HG03442 (cell line): ENCODE data around the gene ACTRT2.

Experiments used
- ATAC-seq: cut with Tn5 transposase; IDR thresholded peaks from one replicate; pipeline ENCODE4 v1.9.1; 2021; ENCODE audit warnings: mild to moderate bottlenecking, moderate library complexity; ENCODE audit not compliant: unreplicated experiment

ACTRT2 gene

DNA sequence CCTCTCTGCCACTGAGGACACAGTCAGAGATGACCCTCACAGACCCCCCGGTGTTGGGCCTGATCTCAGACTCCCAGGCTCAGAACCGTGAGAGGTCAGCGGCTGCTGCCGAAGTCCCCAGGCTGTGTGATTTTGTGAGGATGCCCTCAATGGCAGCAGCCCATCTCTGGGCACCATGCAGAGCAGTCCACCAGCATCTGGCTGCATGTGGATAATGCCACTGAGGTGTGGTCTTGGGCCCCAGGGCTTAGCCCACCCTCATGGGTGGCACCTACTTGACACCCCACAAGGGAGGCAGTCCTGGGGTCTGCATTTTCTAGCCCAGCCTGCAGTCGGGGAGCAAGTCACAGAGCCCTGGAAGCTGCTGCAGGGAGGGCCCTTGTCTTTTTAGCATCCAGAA lies 5.5 kb upstream of the ACTRT2 start:
- no peak for ATAC-seq

DNA sequence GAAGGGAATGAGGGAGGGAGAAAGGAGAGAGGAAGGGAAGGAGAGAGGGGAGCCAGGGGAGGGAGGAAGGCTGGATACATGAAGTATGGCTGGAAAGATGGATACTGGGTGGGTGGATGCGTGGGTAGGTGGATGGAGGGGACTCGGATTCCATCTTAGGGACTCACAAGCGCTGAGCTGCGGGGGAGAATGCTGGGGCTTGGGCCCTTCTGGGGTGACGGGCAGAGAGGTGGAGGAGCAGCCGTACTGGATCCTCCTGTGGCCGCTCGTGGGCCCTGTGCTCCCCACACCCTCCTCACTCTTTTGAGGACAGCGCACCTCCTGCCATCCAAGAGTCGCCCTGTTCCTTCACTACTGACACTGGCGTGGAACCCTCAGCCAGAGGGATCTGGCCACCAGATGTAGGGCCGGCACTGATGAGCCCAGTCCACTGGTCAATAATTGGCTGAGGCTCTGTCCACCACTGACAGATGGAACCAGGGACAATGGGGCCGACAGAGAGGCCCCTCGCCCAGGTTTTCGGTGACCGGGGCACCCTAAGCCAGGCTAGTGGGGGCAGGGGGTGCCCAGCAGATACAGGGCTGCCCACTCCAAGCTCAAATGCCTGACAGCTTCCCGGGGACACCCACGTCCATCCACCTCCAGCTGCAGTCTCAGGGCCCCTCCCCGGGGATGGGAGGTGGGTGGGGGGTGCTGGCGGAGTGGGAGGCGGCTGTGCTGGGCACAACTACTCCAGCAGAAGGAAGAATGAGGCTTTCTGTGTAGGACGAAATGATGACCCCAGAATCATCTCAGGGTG lies 4.4 kb upstream of the ACTRT2 start:
- ATAC-seq = no peak

DNA sequence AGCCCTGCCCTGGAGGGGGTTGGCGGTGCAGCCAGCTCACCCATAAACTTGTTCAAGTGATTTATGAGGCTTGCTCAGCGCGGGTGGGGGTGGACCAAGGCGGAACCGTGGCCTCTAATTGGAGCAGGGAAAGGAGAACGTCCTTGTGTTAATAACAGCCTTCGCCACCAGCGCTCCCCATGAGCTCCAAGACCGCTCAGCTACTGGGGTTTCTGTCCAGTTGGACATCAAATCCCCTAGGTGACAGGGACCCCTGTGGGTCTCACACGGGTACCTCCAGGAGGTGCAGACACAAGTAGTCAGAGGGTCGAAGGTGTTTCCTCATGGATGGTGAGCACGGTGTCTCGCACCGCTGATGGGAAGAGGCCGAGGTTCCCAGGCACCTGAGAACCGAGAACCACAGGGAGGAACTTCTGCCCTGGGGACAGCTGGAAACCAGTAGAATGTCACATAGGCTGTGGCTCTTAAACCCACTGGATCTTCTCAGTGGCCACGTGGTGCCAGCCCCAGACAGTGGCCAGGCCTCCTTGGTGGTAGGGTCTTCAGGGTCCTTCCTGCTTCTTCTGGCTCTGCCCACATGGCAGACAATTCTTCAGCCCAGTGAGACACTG lies 3.7 kb upstream of the ACTRT2 start:
- no peak for ATAC-seq

DNA sequence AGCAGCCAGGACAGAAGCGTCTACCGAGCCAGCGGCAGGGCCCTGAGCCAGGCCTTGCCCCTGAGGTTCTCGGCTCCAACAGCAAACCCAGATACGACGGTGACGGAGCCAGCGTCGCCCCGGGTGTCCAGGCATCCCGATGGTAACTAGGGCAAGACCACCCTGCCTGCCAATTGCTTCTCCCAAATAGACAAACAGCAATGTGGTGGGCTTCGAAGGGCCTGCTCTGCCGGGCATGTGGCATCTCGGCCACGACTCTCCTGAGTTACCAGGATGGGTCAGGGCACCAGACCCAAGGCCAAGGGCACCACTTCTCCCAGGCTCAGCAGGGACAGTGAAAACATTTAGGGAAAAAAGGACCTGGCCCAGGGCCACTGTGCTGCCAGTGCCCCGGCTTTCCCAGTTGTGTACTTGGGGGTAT lies 3.2 kb upstream of the ACTRT2 start:
- no peak for ATAC-seq

DNA sequence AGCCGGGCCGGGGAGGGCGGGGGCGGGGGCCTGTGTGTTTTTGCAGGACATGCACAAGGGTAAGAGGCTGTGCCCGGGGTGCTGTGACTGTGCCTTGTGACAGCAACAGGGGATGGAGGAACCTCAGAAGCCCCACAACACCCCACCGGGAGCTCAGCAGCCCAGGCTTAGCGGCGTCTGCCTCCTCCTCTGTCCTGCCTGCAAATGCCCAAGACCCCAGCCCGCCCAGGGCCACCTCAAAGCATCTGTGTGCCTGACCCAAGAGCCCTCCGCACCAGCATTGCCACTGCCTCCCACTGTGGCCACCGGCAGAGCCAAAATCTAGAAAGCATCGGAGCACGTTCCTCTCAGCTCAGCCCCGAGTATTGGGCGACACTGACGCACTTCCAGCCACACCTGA lies 2.7 kb upstream of the ACTRT2 start:
- no peak for ATAC-seq

DNA sequence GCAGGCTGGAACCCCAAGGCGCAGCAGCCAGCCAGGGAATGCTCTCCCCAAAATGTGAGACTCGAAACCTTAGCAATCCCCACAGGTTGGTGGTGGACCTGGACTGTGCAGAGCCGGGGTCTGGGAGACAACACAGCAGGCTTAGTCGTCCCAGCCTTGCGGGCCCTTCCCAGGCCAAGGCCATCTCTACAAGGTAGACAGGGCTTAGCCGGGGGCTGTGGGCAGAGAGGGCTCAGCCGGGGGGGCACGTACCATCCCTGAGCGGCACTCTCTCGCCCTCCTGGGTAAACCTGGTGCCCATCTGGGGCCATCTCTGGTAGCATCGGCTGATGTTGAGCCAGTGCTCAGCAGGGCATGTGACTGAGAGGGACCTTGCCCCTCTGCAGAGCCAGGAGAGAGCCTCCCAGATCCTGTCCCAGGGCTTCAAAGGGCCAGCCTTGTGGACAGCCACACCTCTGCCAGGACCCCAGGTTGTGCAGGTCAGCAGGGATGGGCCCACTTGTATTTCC lies 2.2 kb upstream of the ACTRT2 start:
- no peak for ATAC-seq

DNA sequence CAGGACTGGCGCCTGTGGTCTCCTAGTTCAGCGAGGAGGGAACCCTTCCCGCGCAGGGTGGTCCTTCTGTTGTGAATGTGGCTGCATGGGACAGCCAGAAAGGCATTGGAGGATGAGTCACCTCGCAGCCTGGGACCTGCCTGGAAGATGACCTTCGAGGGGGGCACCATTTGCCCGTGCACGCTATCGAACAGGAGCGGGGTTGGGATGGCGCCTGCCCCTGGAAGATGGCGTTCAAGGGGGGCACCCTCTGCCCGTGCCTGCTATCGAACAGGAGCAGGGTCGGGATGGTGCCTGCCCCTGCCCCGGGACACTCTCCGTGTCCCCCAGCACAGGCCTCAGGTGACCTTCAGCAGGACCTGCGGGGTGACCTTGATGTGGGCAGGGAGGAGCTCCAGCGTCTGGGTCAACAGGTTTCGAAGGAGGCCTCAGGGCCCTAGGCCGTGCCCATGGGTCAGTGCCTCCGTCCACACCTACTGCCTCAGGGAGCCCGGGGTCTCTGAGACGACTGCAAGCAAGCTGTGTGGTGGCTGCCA lies 1.7 kb upstream of the ACTRT2 start:
- no peak for ATAC-seq

DNA sequence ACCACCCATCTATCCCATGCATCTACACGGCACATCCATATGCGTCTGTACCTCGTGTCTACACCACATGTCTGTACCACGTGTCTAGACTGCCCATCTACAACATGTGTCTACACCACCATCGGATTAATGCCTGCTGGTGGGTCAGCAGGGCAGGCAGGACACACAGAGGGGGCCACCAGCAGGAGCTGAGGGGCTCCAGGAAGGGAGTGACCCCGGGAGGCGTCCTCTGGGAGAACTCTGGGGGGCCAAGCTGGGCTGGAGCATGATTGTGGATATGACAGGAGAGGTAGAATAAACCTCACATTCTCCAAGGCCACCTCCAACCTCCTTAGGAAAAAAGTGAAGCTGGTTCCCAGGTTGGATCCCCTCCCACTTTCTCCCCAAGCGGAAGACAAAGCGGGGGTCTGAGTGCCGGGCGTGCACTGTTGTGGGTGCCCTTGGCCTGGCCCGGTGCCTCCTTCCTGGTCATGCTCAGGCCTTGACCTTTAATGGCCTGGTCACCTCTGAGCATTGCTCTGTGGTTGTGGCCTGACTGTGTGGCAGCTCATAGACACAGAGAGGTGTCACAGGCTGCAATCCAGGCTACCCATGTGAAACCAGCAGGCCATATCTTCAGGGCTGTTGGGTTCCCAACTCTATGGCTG lies 881 bp upstream of the ACTRT2 start:
- no peak for ATAC-seq

DNA sequence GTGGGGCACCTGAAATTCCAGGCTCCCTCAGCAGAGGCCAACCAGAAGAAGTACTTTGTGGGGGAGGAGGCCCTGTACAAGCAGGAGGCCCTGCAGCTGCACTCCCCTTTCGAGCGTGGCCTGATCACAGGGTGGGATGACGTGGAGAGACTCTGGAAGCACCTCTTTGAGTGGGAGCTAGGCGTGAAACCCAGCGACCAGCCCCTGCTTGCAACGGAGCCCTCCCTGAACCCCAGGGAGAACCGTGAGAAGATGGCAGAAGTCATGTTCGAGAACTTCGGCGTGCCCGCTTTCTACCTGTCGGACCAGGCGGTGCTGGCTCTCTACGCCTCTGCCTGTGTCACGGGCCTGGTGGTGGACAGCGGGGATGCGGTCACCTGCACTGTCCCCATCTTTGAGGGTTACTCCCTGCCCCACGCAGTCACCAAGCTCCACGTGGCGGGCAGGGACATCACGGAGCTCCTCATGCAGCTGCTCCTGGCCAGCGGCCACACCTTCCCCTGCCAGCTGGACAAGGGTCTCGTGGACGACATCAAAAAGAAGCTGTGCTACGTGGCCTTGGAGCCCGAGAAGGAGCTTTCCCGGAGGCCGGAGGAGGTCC lies 634 bp downstream of the ACTRT2 start:
- no peak for ATAC-seq

DNA sequence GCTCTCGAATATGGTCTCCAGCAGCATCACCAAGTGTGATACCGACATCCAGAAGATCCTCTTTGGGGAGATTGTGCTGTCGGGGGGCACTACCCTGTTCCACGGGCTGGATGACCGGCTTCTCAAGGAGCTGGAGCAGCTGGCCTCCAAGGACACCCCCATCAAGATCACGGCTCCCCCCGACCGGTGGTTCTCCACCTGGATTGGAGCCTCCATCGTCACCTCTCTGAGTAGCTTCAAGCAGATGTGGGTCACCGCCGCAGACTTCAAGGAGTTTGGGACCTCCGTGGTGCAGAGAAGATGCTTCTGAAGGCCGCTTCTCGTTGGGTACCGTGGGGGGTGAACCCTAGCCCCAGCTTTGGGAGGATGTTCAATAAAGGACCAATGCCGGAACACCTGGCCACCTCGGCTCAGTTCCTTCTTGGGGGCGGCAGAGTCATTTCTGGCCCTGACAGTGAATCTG lies 1.3 kb downstream of the ACTRT2 start:
- no peak for ATAC-seq

DNA sequence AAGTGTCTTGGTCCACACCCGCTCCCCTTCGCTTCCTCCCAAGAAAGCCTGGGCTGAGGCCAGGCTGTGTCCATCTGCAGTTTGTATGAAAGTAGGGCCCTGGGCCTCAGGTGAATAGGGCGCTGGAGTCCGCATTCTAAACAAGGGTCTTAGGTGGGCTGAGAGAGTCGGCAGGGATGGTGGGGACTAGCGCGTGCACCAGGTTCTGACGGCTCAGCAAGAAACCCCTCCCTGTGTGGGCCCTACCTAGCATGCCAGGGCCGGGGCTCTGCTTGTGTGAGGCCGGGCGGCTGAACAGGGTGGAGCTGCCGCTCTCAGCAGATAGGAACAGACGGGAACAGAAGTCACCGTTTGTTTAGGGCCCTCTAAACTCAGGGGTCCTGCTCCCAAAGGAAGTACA lies 1.7 kb downstream of the ACTRT2 start:
- no peak for ATAC-seq

DNA sequence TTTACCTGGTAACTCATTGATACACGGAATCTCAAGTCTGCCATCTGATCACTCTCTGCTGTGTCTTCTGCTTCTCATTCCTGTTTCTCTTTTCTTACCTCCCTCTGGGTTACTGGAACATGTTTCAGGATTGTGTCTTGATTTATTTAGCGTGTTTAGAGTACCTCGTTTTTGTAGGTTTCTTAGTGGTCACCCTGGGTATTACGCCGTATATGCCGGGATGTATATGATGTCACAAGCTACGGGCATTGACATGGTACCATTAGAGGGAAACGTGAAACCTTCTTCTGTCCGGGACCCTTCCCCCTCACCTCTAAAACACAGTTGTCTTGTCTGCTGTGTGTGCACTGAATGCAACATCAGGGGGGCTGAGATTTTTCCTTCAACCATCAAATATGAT lies 2.8 kb downstream of the ACTRT2 start:
- ATAC-seq = no peak

DNA sequence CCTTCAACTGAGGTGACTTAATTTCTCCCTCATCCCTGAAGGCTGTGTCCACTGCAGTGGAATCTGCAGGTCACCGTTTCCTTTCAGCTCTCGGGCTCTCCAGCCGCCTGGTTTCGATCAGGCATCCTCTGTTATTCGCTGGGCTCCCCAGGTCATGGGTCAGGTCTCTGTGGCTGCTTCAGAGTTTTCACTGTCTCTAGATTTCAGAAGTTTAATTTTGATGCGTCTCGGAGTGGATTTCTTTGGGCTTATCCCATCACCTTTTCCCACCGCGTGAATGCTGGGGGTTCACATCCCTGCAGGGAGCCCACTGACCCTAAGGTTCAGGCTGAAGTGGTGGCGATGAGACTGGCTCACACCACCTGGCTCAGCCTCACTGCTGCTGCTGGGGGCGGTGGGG lies 3.3 kb downstream of the ACTRT2 start:
- ATAC-seq = no peak

DNA sequence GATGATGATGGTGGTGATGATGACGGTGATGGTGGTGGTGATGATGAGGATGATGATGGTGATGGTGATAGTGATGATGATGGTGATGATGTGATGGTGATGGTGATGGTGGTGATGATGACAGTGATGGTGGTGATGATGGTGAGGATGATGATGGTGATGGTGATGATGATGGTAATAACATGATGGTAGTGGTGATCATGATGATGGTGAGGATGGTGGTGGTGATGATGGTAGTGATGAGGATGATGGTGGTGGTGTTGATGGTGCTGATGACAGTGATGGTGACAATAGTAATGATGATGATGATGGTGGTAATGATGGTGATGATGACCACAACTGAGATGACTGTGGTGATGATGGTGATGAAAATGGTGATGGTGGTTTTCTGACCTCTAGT lies 4.9 kb downstream of the ACTRT2 start:
- ATAC-seq = no peak

DNA sequence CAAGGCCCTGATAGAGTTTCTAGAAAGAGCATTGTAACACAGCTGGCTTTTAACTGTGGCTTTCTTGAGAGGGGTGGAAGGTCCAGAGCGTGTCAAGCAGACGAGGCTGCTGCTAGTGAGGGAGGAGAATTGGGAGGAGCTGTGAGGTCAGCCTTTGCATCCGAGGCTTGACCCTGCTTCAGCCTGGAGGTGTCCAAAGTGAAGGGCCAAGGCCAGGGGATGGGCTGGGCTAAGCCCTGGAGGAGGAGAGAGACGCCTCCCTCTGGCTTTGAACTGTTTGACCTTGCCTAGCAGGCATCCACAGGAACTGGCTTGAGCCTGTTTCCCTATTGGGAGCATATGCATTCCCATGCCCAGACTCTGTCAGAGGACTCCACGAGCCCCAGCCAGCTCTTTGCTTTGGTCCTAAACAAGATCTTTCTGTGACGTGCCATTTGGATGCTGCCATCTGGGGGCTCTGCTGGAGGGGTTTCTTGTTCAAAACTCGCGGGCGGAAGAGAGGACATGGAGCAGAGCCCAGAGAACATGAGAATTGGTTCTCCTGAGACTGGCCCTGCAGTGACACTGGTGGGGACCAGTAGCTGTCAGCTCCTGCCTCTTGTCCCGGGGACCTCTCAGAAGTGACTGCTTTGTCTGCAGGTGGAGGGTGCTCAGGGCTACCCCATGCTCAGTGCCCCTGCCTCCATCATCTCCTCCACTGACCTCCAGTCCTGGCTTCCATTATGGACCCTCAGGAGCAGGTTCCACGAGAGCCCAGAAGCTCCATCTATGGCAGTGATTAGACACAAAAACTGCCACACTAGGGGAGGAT lies 5.5 kb downstream of the ACTRT2 start:
- no peak for ATAC-seq

DNA sequence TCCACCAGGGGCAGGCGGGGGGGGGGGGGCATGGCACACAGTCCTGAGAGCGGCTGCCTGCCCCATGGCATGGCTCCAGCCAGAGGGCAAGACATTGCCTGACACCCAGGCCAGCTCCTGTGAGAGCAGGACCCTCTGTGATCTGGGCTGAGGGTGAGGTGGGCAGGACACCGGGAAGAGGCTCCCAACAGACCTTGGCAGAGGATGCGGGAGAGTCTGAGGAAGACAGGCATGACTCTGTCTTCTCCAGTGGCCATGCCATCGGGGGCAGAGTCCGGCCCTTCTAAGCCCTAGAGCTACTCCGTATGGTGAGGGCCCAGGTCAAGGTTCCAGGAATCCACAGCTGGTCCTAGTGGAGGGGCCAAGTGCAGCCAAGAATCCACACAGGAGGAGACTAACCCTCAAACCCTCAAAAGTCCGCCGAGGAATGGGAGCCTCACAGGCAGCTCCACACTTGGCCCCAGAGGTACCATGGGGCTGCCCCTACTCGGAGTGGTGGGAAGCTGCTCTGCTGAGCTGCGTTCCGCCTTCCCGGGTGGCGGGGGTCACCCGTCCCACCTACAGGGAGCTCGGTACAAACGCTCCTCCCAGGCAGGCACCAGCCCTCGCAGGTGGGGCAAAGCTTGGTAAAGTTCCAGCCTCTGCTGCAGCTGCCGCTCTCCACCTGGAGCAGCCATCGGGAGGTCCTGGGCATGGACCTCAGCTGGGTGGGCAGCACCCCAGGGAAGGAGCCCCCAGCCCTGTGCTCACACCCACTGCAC lies 6.5 kb downstream of the ACTRT2 start:
- no peak for ATAC-seq

DNA sequence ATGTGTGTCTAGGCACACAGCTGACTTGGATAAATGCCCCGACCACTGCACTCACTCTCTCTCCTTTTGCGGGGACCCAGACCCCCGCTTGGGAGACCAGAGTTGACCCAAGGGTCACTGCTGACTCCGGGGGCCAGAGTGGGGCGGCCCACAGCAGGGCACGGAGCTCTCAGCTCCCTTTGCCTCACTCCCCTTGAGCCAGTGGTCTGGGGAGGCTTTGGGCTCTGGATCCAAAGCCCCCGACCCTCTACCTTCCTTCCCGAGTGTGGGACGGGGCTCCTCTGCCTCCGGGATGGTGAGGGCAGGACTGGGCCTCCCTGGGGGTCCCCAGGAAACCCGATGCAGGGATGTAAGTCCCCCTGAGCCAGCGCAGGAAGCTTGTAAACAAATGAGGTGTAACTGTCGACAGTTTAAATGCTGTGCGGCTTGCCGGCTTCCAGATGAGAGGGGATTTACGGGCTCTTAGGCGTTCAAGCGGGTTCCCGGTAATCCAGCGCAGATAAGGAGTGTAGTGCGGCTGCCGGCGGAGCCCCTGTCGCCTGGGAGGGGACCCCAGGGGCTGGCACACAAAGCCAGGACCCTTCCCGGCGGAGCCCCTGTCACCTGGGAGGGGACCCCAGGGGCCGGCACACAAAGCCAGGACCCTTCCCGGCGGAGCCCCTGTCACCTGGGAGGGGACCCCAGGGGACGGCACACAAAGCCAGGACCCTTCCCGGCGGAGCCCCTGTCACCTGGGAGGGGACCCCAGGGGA lies 7.4 kb downstream of the ACTRT2 start:
- ATAC-seq = no peak

DNA sequence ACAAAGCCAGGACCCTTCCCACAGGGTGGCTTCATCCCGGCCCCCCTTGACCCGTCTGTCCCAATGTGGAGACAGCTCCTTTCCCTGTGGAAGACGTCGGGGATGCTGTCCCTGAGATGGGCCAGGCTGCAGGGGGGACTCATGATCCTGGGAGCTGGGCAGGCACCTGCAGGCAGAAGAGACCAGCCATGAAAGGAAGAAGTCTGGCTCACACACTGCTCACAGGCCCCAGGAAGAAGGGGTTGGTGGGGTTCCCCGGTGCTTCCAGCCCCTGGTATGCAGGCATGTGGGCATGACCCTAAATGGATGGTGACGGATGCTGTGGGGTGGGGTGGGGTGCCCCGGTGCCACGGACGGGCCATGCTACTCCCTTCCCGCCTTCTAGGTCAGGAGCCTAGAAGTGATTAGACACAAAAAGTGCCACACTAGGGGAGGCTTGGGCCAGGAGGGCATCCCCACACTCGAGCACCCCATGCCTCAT lies 8.3 kb downstream of the ACTRT2 start:
- no peak for ATAC-seq
